Suprapubic skin (tissue), 4 donors: ENCODE results near the gene KRT77.

Experiments
- EP300 ChIP-seq: sonication (generic); formaldehyde crosslinking; IDR thresholded peaks from one replicate; pipeline ENCODE4 v1.6.1; 2017; ENCODE audit warnings: antibody characterized with exemption
- POLR2A ChIP-seq, 2 donors: fragments of 450-650 bp; IDR thresholded peaks; one replicate each; pipeline ENCODE4 v1.6.1; 2017; ENCODE audit warnings: antibody characterized with exemption in 2 of 2, mild to moderate bottlenecking in 2 of 2, moderate library complexity in 2 of 2
- POLR2AphosphoS5 ChIP-seq, 3 donors: sonication (generic); formaldehyde crosslinking; IDR thresholded peaks; one replicate each; pipeline ENCODE4 v1.6.1; 2017; ENCODE audit warnings: antibody characterized with exemption in 3 of 3
- TF ChIP-seq, protein P1 (sequence below), 2 donors: fragments of 200-600 bp in 1 of 2; fragments of 450-650 bp in 1 of 2; sonication (generic) in 1 of 2; IDR thresholded peaks; one replicate each; pipeline ENCODE4 v1.5.1; 2016 to 2019; ENCODE audit warnings: antibody characterized with exemption in 2 of 2, mild to moderate bottlenecking in 1 of 2, moderate library complexity in 1 of 2

DNA sequence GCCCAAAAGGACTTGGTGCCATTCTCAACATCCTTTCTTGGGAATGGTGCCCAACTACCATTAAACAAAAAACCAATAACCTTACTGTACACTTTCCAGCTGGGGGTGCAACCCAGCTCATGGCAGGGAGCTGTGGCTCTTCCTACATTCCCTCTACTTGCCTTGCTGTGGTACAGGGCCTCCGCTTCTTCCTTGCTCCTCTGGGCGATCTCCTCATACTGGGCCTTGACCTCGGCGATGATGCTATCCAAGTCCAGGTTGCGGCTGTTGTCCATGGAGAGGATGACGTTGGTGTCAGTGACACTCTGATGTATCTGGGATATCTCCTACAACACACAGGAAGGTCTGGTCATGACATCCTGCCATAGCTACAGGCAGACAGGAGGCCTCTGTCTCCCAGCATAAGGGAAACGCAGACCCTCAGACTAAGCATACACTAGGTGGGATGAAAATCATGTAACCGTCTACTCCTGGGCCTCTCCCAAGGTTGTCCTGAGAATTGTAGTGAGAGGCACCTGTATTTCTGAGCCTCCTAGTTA is 55.2 kb downstream of the KRT77 start:
- TF ChIP-seq EP300 (no peak), POLR2AphosphoS5 (IDR thresholded peaks at IDR 0.05) (no peak), POLR2A (IDR thresholded peaks at IDR 0.05) (no peak)
- TF ChIP-seq, protein P1, sequence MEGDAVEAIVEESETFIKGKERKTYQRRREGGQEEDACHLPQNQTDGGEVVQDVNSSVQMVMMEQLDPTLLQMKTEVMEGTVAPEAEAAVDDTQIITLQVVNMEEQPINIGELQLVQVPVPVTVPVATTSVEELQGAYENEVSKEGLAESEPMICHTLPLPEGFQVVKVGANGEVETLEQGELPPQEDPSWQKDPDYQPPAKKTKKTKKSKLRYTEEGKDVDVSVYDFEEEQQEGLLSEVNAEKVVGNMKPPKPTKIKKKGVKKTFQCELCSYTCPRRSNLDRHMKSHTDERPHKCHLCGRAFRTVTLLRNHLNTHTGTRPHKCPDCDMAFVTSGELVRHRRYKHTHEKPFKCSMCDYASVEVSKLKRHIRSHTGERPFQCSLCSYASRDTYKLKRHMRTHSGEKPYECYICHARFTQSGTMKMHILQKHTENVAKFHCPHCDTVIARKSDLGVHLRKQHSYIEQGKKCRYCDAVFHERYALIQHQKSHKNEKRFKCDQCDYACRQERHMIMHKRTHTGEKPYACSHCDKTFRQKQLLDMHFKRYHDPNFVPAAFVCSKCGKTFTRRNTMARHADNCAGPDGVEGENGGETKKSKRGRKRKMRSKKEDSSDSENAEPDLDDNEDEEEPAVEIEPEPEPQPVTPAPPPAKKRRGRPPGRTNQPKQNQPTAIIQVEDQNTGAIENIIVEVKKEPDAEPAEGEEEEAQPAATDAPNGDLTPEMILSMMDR (IDR thresholded peaks at IDR 0.05), result no peak
